ENCODE measurements around the gene SYNGR3. TPM values are rescaled to one million over a fixed set of nuclear protein-coding genes. Genes with fewer than 3 reads are reported as not detected.
A peak's percentile ranks its signal among the peaks of the same experiment; 100 is the strongest.

Gene SYNGR3
- total RNA-seq, 1 donor from 2014 or later: 0.91 TPM

GRCh38 chr16:1984347-1985225 lies 5.2 kb upstream of the SYNGR3 start:
- peaks cover 14% of the 10 kb centered on the region for H3K4me1 Mint-ChIP-seq (ENCODE audit: unreplicated experiment)
- TF ChIP-seq CTCF (IDR thresholded peaks at IDR 0.05): no peak
- H3K9me3 Mint-ChIP-seq (ENCODE audit: unreplicated experiment): no peaks in the 10 kb centered on the region
- DNase-seq (ENCODE audit: extremely low spot score, unreplicated experiment): no peak
- H3K27me3 Mint-ChIP-seq (ENCODE audit: unreplicated experiment): peaks cover 19% of the 10 kb centered on the region
- H3K36me3 Mint-ChIP-seq (ENCODE audit: unreplicated experiment): peaks cover 9% of the 10 kb centered on the region
- peak overlapping the region; percentile 80 for H3K4me3 Mint-ChIP-seq (ENCODE audit: unreplicated experiment)
- H3K27ac Mint-ChIP-seq (ENCODE audit: unreplicated experiment): no peak overlapping the region

GRCh38 chr16:1985466-1986150 lies 4.2 kb upstream of the SYNGR3 start:
- Mint-ChIP-seq H3K36me3 (ENCODE audit: unreplicated experiment) (peaks cover 9% of the 10 kb centered on the region), H3K27me3 (ENCODE audit: unreplicated experiment) (peaks cover 15% of the 10 kb centered on the region), H3K4me1 (ENCODE audit: unreplicated experiment) (peaks cover 14% of the 10 kb centered on the region), H3K9me3 (ENCODE audit: unreplicated experiment) (no peaks in the 10 kb centered on the region), H3K27ac (ENCODE audit: unreplicated experiment) (no peak overlapping the region), H3K4me3 (ENCODE audit: unreplicated experiment) (no peak overlapping the region)
- DNase-seq (ENCODE audit: extremely low spot score, unreplicated experiment): no peak
- no peak for TF ChIP-seq CTCF (IDR thresholded peaks at IDR 0.05)

- no peak overlapping the region for H3K27ac Mint-ChIP-seq (ENCODE audit: unreplicated experiment)
- H3K36me3 Mint-ChIP-seq (ENCODE audit: unreplicated experiment): peaks cover 9% of the 10 kb centered on the region
- peaks cover 10% of the 10 kb centered on the region for H3K27me3 Mint-ChIP-seq (ENCODE audit: unreplicated experiment)
- H3K4me3 Mint-ChIP-seq (ENCODE audit: unreplicated experiment): no peak overlapping the region
- no peak for DNase-seq (ENCODE audit: extremely low spot score, unreplicated experiment)
- peaks cover 17% of the 10 kb centered on the region for H3K4me1 Mint-ChIP-seq (ENCODE audit: unreplicated experiment)
- no peak for TF ChIP-seq CTCF (IDR thresholded peaks at IDR 0.05)
- H3K9me3 Mint-ChIP-seq (ENCODE audit: unreplicated experiment): no peaks in the 10 kb centered on the region
Measured at GRCh38 chr16:1987198-1987597, 2.6 kb upstream of the SYNGR3 start.

- Mint-ChIP-seq H3K4me1 (ENCODE audit: unreplicated experiment) (peaks cover 9% of the 10 kb centered on the region), H3K27ac (ENCODE audit: unreplicated experiment) (no peak overlapping the region), H3K4me3 (ENCODE audit: unreplicated experiment) (no peak overlapping the region), H3K27me3 (ENCODE audit: unreplicated experiment) (peaks cover 10% of the 10 kb centered on the region), H3K36me3 (ENCODE audit: unreplicated experiment) (peaks cover 9% of the 10 kb centered on the region), H3K9me3 (ENCODE audit: unreplicated experiment) (no peaks in the 10 kb centered on the region)
- no peak for DNase-seq (ENCODE audit: extremely low spot score, unreplicated experiment)
- no peak for TF ChIP-seq CTCF (IDR thresholded peaks at IDR 0.05)
Measured at GRCh38 chr16:1990101-1990350, 256 bp downstream of the SYNGR3 start.

GRCh38 chr16:1990351-1991134 lies 773 bp downstream of the SYNGR3 start:
- no peak for TF ChIP-seq CTCF (IDR thresholded peaks at IDR 0.05)
- Mint-ChIP-seq H3K27me3 (ENCODE audit: unreplicated experiment) (peaks cover 10% of the 10 kb centered on the region), H3K36me3 (ENCODE audit: unreplicated experiment) (peaks cover 12% of the 10 kb centered on the region), H3K27ac (ENCODE audit: unreplicated experiment) (no peak overlapping the region), H3K9me3 (ENCODE audit: unreplicated experiment) (no peaks in the 10 kb centered on the region), H3K4me1 (ENCODE audit: unreplicated experiment) (peaks cover 6% of the 10 kb centered on the region), H3K4me3 (ENCODE audit: unreplicated experiment) (peak overlapping the region; percentile 14)
- no peak for DNase-seq (ENCODE audit: extremely low spot score, unreplicated experiment)

Data from osteocyte (in vitro differentiated cells).